ENCODE measurements around the gene CEP85L. TPM values are rescaled to one million over a fixed set of nuclear protein-coding genes. Genes with fewer than 3 reads are reported as not detected.
A peak's percentile ranks its signal among the peaks of the same experiment; 100 is the strongest.

Gene CEP85L
- total RNA-seq, 2 donors from 2014 or later, result 4.5 to 6.8 TPM

DNA sequence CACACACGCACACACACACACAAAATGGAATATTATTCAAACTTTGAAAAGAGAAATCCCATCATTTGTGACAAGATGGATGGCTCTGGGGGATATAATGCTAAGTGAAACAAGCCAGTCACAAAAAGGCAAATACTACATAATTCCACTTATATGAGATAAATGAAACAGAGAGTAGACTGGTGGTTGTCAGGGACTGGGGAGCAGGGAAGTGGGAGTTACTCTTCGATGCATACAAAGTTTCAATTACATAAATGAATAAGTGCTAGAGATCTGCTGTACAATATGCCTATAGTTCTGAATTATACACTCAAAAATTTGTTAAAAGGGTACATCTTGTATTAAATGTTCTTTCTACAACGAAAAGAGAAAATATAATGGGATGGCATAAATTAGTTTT, 161.4 kb downstream of the CEP85L start:
- H3K27ac ChIP-seq, result no peak overlapping the region
- H3K4me3 ChIP-seq, result no peak overlapping the region
- peaks cover 35% of the 10 kb centered on the region for H3K36me3 ChIP-seq
- TF ChIP-seq, protein P1, sequence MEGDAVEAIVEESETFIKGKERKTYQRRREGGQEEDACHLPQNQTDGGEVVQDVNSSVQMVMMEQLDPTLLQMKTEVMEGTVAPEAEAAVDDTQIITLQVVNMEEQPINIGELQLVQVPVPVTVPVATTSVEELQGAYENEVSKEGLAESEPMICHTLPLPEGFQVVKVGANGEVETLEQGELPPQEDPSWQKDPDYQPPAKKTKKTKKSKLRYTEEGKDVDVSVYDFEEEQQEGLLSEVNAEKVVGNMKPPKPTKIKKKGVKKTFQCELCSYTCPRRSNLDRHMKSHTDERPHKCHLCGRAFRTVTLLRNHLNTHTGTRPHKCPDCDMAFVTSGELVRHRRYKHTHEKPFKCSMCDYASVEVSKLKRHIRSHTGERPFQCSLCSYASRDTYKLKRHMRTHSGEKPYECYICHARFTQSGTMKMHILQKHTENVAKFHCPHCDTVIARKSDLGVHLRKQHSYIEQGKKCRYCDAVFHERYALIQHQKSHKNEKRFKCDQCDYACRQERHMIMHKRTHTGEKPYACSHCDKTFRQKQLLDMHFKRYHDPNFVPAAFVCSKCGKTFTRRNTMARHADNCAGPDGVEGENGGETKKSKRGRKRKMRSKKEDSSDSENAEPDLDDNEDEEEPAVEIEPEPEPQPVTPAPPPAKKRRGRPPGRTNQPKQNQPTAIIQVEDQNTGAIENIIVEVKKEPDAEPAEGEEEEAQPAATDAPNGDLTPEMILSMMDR (IDR thresholded peaks at IDR 0.05), result no peak
- H3K27me3 ChIP-seq, result no peaks in the 10 kb centered on the region
- no peak for DNase-seq (ENCODE audit: low spot score)
- peaks cover 0 to 25% of the 10 kb centered on the region in 2 donors for H3K9me3 ChIP-seq
- H3K4me1 ChIP-seq, result no peaks in the 10 kb centered on the region

DNA sequence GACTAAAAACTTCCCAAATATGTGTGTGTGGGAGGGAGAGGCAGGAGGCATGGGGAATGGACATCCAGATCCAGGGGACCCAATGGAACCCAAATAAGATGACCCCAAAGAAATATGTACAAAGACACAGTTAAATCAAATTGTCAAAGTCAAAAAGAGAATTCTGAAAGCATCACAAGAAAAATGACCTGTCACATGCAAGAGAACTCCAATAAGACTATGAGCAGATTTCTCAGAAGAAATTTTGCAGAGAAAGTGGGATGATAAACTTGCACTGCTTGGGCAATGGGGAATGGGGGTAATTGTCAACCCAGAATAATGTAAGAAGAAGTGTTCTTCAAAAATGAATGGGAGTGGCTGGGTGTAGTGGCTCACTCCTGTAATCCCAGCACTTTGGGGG, 162.8 kb downstream of the CEP85L start:
- TF ChIP-seq, protein P1 (IDR thresholded peaks at IDR 0.05), result no peak
- Histone ChIP-seq H3K36me3 (peaks cover 35% of the 10 kb centered on the region), H3K27ac (no peak overlapping the region), H3K9me3 (peaks cover 0 to 25% of the 10 kb centered on the region in 2 donors), H3K4me1 (no peaks in the 10 kb centered on the region), H3K27me3 (no peaks in the 10 kb centered on the region), H3K4me3 (no peak overlapping the region)
- no peak for DNase-seq (ENCODE audit: low spot score)

DNA sequence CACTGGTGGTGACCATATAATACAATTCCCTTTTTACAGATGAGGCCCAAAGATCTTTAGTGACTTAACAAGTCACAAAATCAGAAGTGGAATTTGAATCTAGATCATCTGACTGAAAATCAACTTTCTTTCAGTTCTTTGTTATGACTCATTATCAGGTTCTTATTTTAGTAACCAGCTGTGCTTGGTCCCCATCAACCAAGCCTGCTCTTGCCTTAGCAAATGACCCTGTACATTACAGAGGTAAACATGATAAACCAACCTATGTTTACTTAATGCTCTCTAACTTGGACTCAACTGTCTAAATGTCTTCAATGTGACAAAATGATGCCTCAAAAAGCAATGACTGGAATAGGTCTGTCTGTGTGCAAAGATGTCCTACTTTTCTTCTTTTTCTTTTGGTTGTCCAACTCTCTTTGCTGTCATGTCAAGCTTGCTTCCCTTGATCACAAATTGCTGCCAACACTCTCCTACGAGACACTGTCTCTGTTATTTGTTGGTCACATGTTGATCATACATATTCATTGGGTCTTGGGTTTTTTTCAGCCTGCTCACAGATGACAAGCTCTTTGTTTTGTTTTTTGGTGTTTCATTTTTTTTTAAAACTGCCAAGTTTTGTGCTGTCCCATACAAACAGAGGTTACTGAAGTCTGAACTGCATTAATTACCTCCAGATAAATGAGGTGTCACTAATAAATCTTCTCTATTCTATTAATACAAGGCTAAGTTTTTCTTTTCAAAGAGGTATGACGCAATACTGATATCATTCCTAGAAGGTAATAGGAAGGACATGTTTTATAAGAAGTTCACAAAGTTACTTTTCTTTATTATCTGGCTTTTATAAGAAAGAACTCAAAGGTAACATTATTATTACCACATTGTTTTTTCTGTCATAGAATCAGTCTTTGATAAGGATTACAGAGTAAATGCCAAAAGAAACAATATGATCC, 165.5 kb downstream of the CEP85L start:
- no peak for DNase-seq (ENCODE audit: low spot score)
- Histone ChIP-seq H3K9me3 (peaks cover 0 to 25% of the 10 kb centered on the region in 2 donors), H3K36me3 (peaks cover 34% of the 10 kb centered on the region), H3K27ac (no peak overlapping the region), H3K27me3 (no peaks in the 10 kb centered on the region), H3K4me1 (no peaks in the 10 kb centered on the region), H3K4me3 (no peak overlapping the region)
- TF ChIP-seq, protein P1 (IDR thresholded peaks at IDR 0.05), result no peak

DNA sequence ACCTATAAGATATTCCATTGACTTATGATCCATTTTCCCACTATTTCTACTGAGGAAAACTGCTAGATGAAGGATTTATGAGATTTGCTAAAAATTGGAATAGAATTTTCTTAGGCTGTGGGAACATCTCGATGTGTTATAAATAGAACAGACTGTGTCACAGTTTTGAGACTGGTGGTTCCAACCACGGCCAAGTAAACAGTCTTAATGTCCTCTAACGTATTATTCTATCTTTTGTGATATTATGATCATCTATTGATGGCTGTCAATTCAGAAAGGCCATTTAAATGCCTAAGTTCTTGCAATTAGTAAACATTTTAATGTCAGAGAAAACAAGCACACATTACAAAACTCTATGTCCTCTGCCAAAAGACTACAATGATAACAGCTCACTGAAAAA, 174.8 kb downstream of the CEP85L start:
- no peak overlapping the region for H3K4me3 ChIP-seq
- no peaks in the 10 kb centered on the region for H3K4me1 ChIP-seq

DNA sequence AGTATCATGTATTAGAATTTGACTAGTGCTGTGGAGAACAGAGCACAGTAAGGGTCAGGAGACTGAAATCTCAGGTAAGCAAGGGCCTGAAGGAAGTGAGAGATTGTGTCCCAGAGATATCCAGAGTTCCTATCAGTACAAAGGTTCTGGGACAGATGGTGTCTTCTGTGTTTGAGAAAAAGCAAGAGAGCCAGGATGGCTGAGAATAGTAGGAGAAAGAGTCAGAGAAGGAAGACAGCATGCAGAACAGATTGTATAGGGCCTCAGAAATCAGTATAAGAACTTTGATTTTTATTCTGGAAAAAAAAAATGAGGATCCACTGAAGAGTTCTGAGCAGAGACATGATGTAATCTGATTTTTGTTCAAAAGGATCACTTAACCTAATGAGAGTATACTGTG, 178.1 kb downstream of the CEP85L start:
- H3K4me1 ChIP-seq, result no peaks in the 10 kb centered on the region

More for the DNA sequence above, 174.8 kb downstream of the CEP85L start:
- Histone ChIP-seq H3K9me3 (no peaks in the 10 kb centered on the region), H3K27me3 (no peaks in the 10 kb centered on the region), H3K36me3 (no peaks in the 10 kb centered on the region), H3K27ac (peak overlapping the region; percentile 33 to 61)
- TF ChIP-seq, protein P1 (IDR thresholded peaks at IDR 0.05), result no peak
- no peak for DNase-seq (ENCODE audit: low spot score)

More for the DNA sequence above, 178.1 kb downstream of the CEP85L start:
- Histone ChIP-seq H3K9me3 (no peaks in the 10 kb centered on the region), H3K27ac (peak overlapping the region in 1 of 2 donors; percentile 15), H3K36me3 (peaks cover 9% of the 10 kb centered on the region), H3K4me3 (no peak overlapping the region), H3K27me3 (no peaks in the 10 kb centered on the region)
- TF ChIP-seq, protein P1 (IDR thresholded peaks at IDR 0.05), result no peak
- no peak for DNase-seq (ENCODE audit: low spot score)
